Measurements from ENCODE around the gene NPC1L1. TPM values are rescaled to one million over a fixed set of nuclear protein-coding genes. Genes with fewer than 3 reads are reported as not detected.
A peak's percentile ranks its signal among the peaks of the same experiment; 100 is the strongest.

NPC1L1 gene
- total and polyA plus RNA-seq, 4 donors, result 0.01 to 0.48 (median 0.03) TPM

DNA sequence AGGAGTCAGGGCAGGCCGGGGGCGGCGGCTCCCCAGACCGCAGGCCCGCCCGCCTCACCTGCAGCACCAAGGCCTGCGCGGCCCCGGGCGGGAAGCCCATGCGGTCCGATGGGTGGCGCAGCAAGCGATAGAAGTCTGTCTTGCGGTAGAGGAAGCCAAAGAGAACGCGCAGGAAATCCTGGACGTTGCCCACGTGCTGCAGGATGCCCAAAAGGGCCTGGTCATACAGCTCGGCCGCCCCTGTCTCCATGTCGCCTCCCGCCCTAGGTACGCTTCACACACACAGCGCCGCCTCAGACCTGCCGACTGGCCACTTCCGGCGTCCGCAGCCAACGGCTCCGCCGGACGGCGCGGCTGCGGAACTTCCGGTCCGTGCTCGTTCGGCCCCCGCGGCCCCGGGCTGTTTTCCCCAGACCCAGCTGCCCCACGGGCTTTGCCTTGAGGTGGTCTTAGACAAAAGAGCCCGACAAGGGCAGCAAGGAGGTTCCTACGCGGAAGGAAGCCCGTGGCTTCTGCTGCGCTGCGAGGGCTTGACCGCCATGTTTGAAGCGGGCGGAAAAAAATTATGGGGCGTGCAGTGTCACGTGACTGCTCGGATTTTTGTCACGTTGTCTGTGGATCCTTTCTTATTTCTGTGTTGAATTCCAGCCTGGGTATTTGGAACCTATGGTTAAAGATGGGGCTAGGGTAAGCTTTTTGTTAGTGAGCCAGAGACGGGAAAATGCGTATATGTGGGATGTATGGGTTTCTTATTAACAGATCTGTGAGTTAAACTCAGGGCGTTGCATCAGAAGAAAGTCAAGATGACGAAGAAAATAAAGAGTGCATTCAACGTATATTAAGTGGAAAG lies 50.6 kb downstream of the NPC1L1 start, which contains the start of gene NUDCD3:
Gene NUDCD3 (minus strand): TSS at position 308 of the 850 bp plus-strand sequence. CDS start 58 bp downstream, at position 250.
- H3K27ac ChIP-seq (ENCODE audit: low read depth in 1 of 2, low read length in 1 of 2), result peak within 1 kb of the TSS; percentile 95 to 98
- no peaks in the 10 kb centered on the region for H3K9me3 ChIP-seq (ENCODE audit: control insufficient read depth in 4 of 4, insufficient read depth in 3 of 4, low read length in 3 of 4)
- TF ChIP-seq, protein P1, sequence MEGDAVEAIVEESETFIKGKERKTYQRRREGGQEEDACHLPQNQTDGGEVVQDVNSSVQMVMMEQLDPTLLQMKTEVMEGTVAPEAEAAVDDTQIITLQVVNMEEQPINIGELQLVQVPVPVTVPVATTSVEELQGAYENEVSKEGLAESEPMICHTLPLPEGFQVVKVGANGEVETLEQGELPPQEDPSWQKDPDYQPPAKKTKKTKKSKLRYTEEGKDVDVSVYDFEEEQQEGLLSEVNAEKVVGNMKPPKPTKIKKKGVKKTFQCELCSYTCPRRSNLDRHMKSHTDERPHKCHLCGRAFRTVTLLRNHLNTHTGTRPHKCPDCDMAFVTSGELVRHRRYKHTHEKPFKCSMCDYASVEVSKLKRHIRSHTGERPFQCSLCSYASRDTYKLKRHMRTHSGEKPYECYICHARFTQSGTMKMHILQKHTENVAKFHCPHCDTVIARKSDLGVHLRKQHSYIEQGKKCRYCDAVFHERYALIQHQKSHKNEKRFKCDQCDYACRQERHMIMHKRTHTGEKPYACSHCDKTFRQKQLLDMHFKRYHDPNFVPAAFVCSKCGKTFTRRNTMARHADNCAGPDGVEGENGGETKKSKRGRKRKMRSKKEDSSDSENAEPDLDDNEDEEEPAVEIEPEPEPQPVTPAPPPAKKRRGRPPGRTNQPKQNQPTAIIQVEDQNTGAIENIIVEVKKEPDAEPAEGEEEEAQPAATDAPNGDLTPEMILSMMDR (IDR thresholded peaks at IDR 0.05; ENCODE audit: control extremely low read depth, extremely low read depth), result no peak
- peak within 1 kb of the TSS; percentile 66 to 80 for H3K9ac ChIP-seq (ENCODE audit: insufficient read depth in 1 of 2, low read length in 2 of 2)
- H3K4me3 ChIP-seq, result peak within 1 kb of the TSS; percentile 75
- H3K27me3 ChIP-seq (ENCODE audit: control insufficient read depth in 3 of 3, insufficient read depth in 3 of 3, low read length in 2 of 3), result peaks cover 0 to 4% (median 0%) of the 10 kb centered on the region in 3 donors
- peaks cover 3 to 19% (median 11%) of the 10 kb centered on the region in 5 donors for H3K4me1 ChIP-seq (ENCODE audit: control insufficient read depth in 5 of 5, insufficient read depth in 5 of 5, low read length in 5 of 5)
- ATAC-seq (ENCODE audit: insufficient read depth, low FRiP score) (peak; percentile 94), DNase-seq (peak; percentile 86 to 93 (median 93))
- peaks cover 0 to 3% (median 0%) of the 10 kb centered on the region in 4 donors for H3K36me3 ChIP-seq (ENCODE audit: control insufficient read depth in 4 of 4, insufficient read depth in 4 of 4, low read length in 4 of 4)
- 0 to 1% methylated on average over 63 of the region's 63 CpGs for WGBS, 2 donors

DNA sequence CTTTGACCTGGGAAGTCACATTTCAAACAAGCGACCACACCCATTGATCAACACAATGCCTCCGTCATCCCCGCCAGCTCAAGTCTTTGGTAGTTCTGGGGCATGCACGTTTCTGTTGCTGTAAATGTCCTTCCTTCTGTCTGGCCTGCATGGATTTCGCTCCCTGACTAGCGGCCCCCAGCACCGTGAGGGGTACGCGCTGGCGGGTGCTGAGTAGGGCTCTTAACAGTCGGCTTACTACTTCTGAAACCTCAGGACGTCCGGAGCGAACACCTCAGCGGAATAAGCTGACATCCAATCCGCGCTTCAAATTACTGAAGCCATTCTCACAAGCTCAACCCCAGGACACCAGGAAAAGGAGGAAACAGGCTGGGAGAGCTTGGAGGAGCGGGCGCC lies 51.2 kb downstream of the NPC1L1 start:
- H3K27ac ChIP-seq (ENCODE audit: low read depth in 1 of 2, low read length in 1 of 2), result peak overlapping the region; percentile 95 to 98
- TF ChIP-seq, protein P1 (IDR thresholded peaks at IDR 0.05; ENCODE audit: control extremely low read depth, extremely low read depth), result no peak
- H3K9me3 ChIP-seq (ENCODE audit: control insufficient read depth in 4 of 4, insufficient read depth in 3 of 4, low read length in 3 of 4), result no peaks in the 10 kb centered on the region
- peak overlapping the region; percentile 66 to 80 for H3K9ac ChIP-seq (ENCODE audit: insufficient read depth in 1 of 2, low read length in 2 of 2)
- H3K4me1 ChIP-seq (ENCODE audit: control insufficient read depth in 5 of 5, insufficient read depth in 5 of 5, low read length in 5 of 5), result peaks cover 3 to 23% (median 13%) of the 10 kb centered on the region in 5 donors
- 0% methylated on average over 19 of the region's 19 CpGs for WGBS, 2 donors
- H3K27me3 ChIP-seq (ENCODE audit: control insufficient read depth in 3 of 3, insufficient read depth in 3 of 3, low read length in 2 of 3), result no peaks in the 10 kb centered on the region
- H3K4me3 ChIP-seq, result peak overlapping the region; percentile 75
- peaks cover 0 to 6% (median 2%) of the 10 kb centered on the region in 4 donors for H3K36me3 ChIP-seq (ENCODE audit: control insufficient read depth in 4 of 4, insufficient read depth in 4 of 4, low read length in 4 of 4)
- ATAC-seq (ENCODE audit: insufficient read depth, low FRiP score) (peak; percentile 13), DNase-seq (peak in 1 of 3 donors; percentile 13)

DNA sequence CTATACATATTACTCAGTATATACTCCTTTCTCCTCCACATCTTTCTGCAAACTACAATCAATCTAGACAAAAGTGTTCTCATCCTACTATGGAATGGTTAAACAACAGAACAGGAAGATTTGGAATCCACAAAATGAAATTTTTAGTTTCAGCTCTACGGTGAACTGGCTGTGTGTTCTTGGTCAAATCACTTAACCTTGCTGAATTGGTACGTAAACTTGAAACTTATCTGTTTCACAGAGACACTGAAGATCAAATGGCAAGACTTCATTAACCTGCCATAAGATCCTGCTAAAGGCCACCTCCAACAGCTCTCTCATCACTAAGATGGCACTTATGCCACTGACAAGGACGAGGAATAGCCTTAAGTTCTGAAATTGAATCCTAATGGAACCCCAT lies 52.2 kb downstream of the NPC1L1 start:
- 84 to 92% methylated on average over 3 of the region's 3 CpGs for WGBS, 2 donors
- DNase-seq (no peak), ATAC-seq (ENCODE audit: insufficient read depth, low FRiP score) (no peak)
- H3K36me3 ChIP-seq (ENCODE audit: control insufficient read depth in 4 of 4, insufficient read depth in 4 of 4, low read length in 4 of 4), result peaks cover 5 to 16% (median 9%) of the 10 kb centered on the region in 4 donors
- peak overlapping the region in 1 of 2 donors; percentile 50 for H3K27ac ChIP-seq (ENCODE audit: low read depth in 1 of 2, low read length in 1 of 2)
- H3K9ac ChIP-seq (ENCODE audit: insufficient read depth in 1 of 2, low read length in 2 of 2), result peak overlapping the region in 1 of 2 donors; percentile 66
- H3K27me3 ChIP-seq (ENCODE audit: control insufficient read depth in 3 of 3, insufficient read depth in 3 of 3, low read length in 2 of 3), result no peaks in the 10 kb centered on the region
- H3K4me3 ChIP-seq, result no peak overlapping the region
- H3K4me1 ChIP-seq (ENCODE audit: control insufficient read depth in 5 of 5, insufficient read depth in 5 of 5, low read length in 5 of 5), result peaks cover 3 to 24% (median 15%) of the 10 kb centered on the region in 5 donors
- H3K9me3 ChIP-seq (ENCODE audit: control insufficient read depth in 4 of 4, insufficient read depth in 3 of 4, low read length in 3 of 4), result no peaks in the 10 kb centered on the region
- TF ChIP-seq, protein P1 (IDR thresholded peaks at IDR 0.05; ENCODE audit: control extremely low read depth, extremely low read depth), result no peak
